MM.1S (cell line): ENCODE measurements around the gene NCAPH2.

Experiments used
- DNase-seq: peaks from one replicate; pipeline ENCODE4 v3.0.0-alpha.2; 2015
- H2AFZ ChIP-seq: fragments of 300-600 bp; sonication (generic); 2 replicates; pipeline ENCODE4 v1.6.0; 2016; ENCODE audit warnings: antibody characterized with exemption, low read length
- H3F3A ChIP-seq: fragments of 300-600 bp; sonication (generic); 2 replicates; pipeline ENCODE4 v1.6.1; 2016; ENCODE audit warnings: mild to moderate bottlenecking, antibody characterized with exemption, low read length, moderate library complexity, mixed read lengths; ENCODE audit not compliant: insufficient read depth
- H3K27ac ChIP-seq: fragments of 300-600 bp; sonication (generic); 2 replicates; pipeline ENCODE4 v1.5.1; 2016; ENCODE audit warnings: mild to moderate bottlenecking, low read length
- H3K27me3 ChIP-seq: fragments of 300-600 bp; sonication (generic); replicated peaks from 2 replicates; pipeline ENCODE4 v1.6.0; 2016; ENCODE audit warnings: low read length; ENCODE audit not compliant: insufficient read depth
- H3K36me3 ChIP-seq: fragments of 300-600 bp; sonication (generic); replicated peaks from 2 replicates; pipeline ENCODE4 v1.6.1; 2016; ENCODE audit warnings: mild to moderate bottlenecking, low read length, mixed read lengths; ENCODE audit not compliant: insufficient read depth
- H3K4me1 ChIP-seq: fragments of 300-600 bp; sonication (generic); 2 replicates; pipeline ENCODE4 v1.6.1; 2016; ENCODE audit warnings: low read length, mixed read lengths
- H3K4me2 ChIP-seq: fragments of 300-600 bp; sonication (generic); 2 replicates; pipeline ENCODE4 v1.6.0; 2016; ENCODE audit warnings: low read depth, low read length
- H3K4me3 ChIP-seq: fragments of 300-600 bp; sonication (generic); 2 replicates; pipeline ENCODE4 v1.5.1; 2016; ENCODE audit warnings: low read length, mixed read lengths
- H3K79me2 ChIP-seq: fragments of 300-600 bp; sonication (generic); 2 replicates; pipeline ENCODE4 v1.6.1; 2016; ENCODE audit warnings: mixed run types, low read length, mixed read lengths
- H3K9ac ChIP-seq: fragments of 300-600 bp; sonication (generic); 2 replicates; pipeline ENCODE4 v1.6.1; 2016; ENCODE audit warnings: low read length, mixed read lengths
- H3K9me2 ChIP-seq: fragments of 300-600 bp; sonication (generic); replicated peaks from 2 replicates; pipeline ENCODE4 v1.6.1; 2016; ENCODE audit warnings: mild to moderate bottlenecking, low read length, mixed read lengths; ENCODE audit not compliant: insufficient read depth
- H3K9me3 ChIP-seq: fragments of 300-600 bp; sonication (generic); replicated peaks from 2 replicates; pipeline ENCODE4 v1.6.1; 2016; ENCODE audit warnings: mild to moderate bottlenecking, low read length, mixed read lengths; ENCODE audit not compliant: insufficient read depth
- H4K20me1 ChIP-seq: fragments of 300-600 bp; sonication (generic); 2 replicates; pipeline ENCODE4 v1.6.1; 2016; ENCODE audit warnings: mild to moderate bottlenecking, low read length, moderate library complexity, mixed read lengths; ENCODE audit not compliant: insufficient read depth
- CTCF ChIP-seq: fragments of 300-600 bp; sonication (generic); IDR thresholded peaks from 2 replicates; pipeline ENCODE4 v1.5.1; 2016; ENCODE audit warnings: antibody characterized with exemption, low read length, mixed read lengths
- EZH2 ChIP-seq: fragments of 300-600 bp; sonication (generic); optimal IDR thresholded peaks from 2 replicates; pipeline ENCODE3; 2017; ENCODE audit warnings: low read depth, mild to moderate bottlenecking, antibody characterized with exemption, low read length, mixed read lengths
- EZH2phosphoT487 ChIP-seq: fragments of 300-600 bp; sonication (generic); IDR thresholded peaks from 2 replicates; pipeline ENCODE4 v1.6.1; 2018; ENCODE audit warnings: antibody characterized with exemption, low read length

The NCAPH2 gene

DNA sequence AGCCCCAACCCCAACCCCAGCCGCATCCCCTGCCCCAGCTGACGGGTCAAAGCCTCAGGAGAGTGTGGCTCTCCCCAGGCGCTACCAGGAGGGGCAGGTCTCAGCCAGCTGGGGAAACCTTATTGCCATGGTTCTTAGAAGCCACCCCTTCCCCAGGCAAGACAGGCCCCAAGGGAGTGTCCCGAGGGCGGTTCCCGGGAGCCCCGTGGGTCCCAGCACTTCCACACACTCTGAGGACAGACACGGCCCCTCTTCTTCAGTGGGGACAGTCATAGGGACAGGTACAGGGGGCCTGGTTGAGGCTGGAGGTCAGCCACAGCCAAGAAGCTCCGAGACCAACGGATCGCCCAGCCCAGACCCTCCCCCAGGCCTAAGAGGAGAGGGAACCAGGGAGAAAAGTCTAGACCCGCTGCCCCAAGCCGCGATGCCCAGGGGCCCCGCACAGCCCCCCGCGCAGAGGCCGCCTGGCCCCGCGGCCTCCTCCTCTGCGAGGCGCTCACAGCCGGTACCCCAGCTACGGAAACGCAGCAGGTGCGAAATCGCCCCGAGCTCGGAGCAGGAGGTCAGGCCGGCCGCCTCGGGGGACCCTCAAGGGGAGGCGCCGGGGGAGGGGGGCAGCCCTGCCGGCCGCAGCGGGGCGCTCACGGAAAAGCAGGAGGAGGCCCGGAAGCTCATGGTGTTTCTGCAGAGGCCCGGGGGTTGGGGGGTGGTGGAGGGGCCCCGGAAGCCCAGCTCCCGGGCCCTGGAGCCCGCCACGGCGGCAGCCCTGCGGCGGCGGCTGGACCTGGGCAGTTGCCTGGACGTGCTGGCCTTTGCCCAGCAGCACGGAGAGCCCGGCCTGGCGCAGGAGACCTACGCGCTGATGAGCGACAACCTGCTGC is 40.3 kb downstream of the NCAPH2 start:
- no peak overlapping the region for H3K4me3 ChIP-seq
- H3K27ac ChIP-seq, result no peak overlapping the region
- H2AFZ ChIP-seq, result peak overlapping the region; percentile 27; the same call in 1 of the 2 replicates
- TF ChIP-seq EZH2, result no peak
- no peak for TF ChIP-seq EZH2phosphoT487
- no peak for TF ChIP-seq CTCF
- H3K9me3 ChIP-seq, result no peaks in the 10 kb centered on the region
- DNase-seq, result no peak
- H3K4me2 ChIP-seq, result peak overlapping the region; percentile 34; the same call in 1 of the 2 replicates
- no peaks in the 10 kb centered on the region for H3K79me2 ChIP-seq
- no peaks in the 10 kb centered on the region for H4K20me1 ChIP-seq
- H3K9me2 ChIP-seq, result no peaks in the 10 kb centered on the region
- H3K4me1 ChIP-seq, result 0 out of 2 replicates have a peak, but pooled peaks cover 4% of the 10 kb centered on the region
- no peaks in the 10 kb centered on the region for H3K36me3 ChIP-seq
- H3K9ac ChIP-seq, result no peak overlapping the region
- H3F3A ChIP-seq, result peaks cover 7% of the 10 kb centered on the region; the same call in 1 of the 2 replicates
- peaks cover 25% of the 10 kb centered on the region for H3K27me3 ChIP-seq

- Histone ChIP-seq H3K79me2 (no peaks in the 10 kb centered on the region), H2AFZ (peak overlapping the region; percentile 27; the same call in 1 of the 2 replicates), H3F3A (peaks cover 7% of the 10 kb centered on the region; the same call in 1 of the 2 replicates), H3K4me2 (peak overlapping the region; percentile 34; the same call in 1 of the 2 replicates), H3K4me1 (0 out of 2 replicates have a peak, but pooled peaks cover 4% of the 10 kb centered on the region), H3K4me3 (no peak overlapping the region), H4K20me1 (no peaks in the 10 kb centered on the region), H3K9ac (no peak overlapping the region), H3K9me3 (no peaks in the 10 kb centered on the region), H3K9me2 (no peaks in the 10 kb centered on the region), H3K27ac (no peak overlapping the region), H3K36me3 (no peaks in the 10 kb centered on the region), H3K27me3 (peaks cover 25% of the 10 kb centered on the region)
- TF ChIP-seq EZH2phosphoT487 (no peak), CTCF (no peak), EZH2 (no peak)
- DNase-seq, result no peak
These were observed 41.1 kb downstream of the NCAPH2 start for GRCh38 chr22:50548921-50549790.

DNA sequence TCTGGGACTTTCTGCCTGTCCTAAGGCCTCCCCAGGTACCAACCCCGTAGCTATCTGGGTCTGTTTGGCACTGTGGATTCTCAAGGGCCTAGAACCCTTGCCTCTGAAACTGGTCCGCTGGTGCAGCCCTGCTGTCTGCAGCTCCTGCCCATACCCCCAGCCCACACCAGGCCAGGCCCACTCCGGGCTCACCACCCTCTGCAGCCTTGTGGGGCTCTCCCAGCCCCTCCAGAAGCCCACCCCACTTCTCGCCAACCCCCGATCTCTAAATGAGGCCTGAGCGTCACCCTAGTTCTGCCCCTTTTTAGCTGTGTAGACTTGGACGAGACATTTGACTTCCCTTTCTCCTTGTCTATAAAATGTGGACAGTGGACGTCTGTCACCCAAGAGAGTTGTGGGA is 42.4 kb downstream of the NCAPH2 start:
- peaks cover 24% of the 10 kb centered on the region for H3K27me3 ChIP-seq
- H3K79me2 ChIP-seq, result no peaks in the 10 kb centered on the region

More for the DNA sequence above, 42.4 kb downstream of the NCAPH2 start:
- no peaks in the 10 kb centered on the region for H4K20me1 ChIP-seq
- H3K4me2 ChIP-seq, result no peak overlapping the region
- no peak overlapping the region for H3K4me3 ChIP-seq
- no peak for DNase-seq
- no peaks in the 10 kb centered on the region for H3K4me1 ChIP-seq
- H3F3A ChIP-seq, result no peaks in the 10 kb centered on the region
- H3K9ac ChIP-seq, result no peak overlapping the region
- H3K36me3 ChIP-seq, result no peaks in the 10 kb centered on the region
- no peak overlapping the region for H3K27ac ChIP-seq
- TF ChIP-seq CTCF, result no peak
- H3K9me2 ChIP-seq, result no peaks in the 10 kb centered on the region
- H2AFZ ChIP-seq, result no peak overlapping the region
- no peaks in the 10 kb centered on the region for H3K9me3 ChIP-seq
